ENCODE measurements around the gene ARHGAP44. TPM values are rescaled to one million over a fixed set of nuclear protein-coding genes. Genes with fewer than 3 reads are reported as not detected.

Gene ARHGAP44
- total and polyA plus RNA-seq, 4 donors = 7.4 to 26.2 (median 24.3) TPM

- no peaks in the 10 kb centered on the region for H3K9me3 ChIP-seq (ENCODE audit: control insufficient read depth, insufficient read depth, low read length)
- H3K4me3 ChIP-seq (ENCODE audit: low read depth, low read length) = no peak overlapping the region
- H3K27ac ChIP-seq (ENCODE audit: low read depth, low read length) = no peak overlapping the region
- H3K36me3 ChIP-seq (ENCODE audit: control insufficient read depth, insufficient read depth, low read length) = no peaks in the 10 kb centered on the region
- no peaks in the 10 kb centered on the region for H3K27me3 ChIP-seq (ENCODE audit: control insufficient read depth, insufficient read depth, low read length)
- no peaks in the 10 kb centered on the region for H3K4me1 ChIP-seq (ENCODE audit: control insufficient read depth, insufficient read depth, low read length)
- DNase-seq (ENCODE audit: low read depth in 4 of 6, low spot score in 6 of 6) = no peak
- WGBS (ENCODE audit: insufficient coverage) = 92% methylated on average over 3 of the region's 5 CpGs
Measured at GRCh38 chr17:12909046-12909445, 119.7 kb downstream of the ARHGAP44 start.

- Histone ChIP-seq H3K36me3 (ENCODE audit: control insufficient read depth, insufficient read depth, low read length) (no peaks in the 10 kb centered on the region), H3K9me3 (ENCODE audit: control insufficient read depth, insufficient read depth, low read length) (no peaks in the 10 kb centered on the region), H3K27ac (ENCODE audit: low read depth, low read length) (no peak overlapping the region), H3K4me1 (ENCODE audit: control insufficient read depth, insufficient read depth, low read length) (no peaks in the 10 kb centered on the region), H3K27me3 (ENCODE audit: control insufficient read depth, insufficient read depth, low read length) (no peaks in the 10 kb centered on the region), H3K4me3 (ENCODE audit: low read depth, low read length) (no peak overlapping the region)
- DNase-seq (ENCODE audit: low read depth in 4 of 6, low spot score in 6 of 6) = no peak
- WGBS (ENCODE audit: insufficient coverage) = no CpG with 5 or more reads among the region's 1 CpG
Measured at GRCh38 chr17:12909511-12909910, 120.2 kb downstream of the ARHGAP44 start.

- no peaks in the 10 kb centered on the region for H3K27me3 ChIP-seq (ENCODE audit: control insufficient read depth, insufficient read depth, low read length)
- no peaks in the 10 kb centered on the region for H3K4me1 ChIP-seq (ENCODE audit: control insufficient read depth, insufficient read depth, low read length)
- no CpG with 5 or more reads among the region's 4 CpGs for WGBS (ENCODE audit: insufficient coverage)
- H3K27ac ChIP-seq (ENCODE audit: low read depth, low read length) = no peak overlapping the region
- H3K4me3 ChIP-seq (ENCODE audit: low read depth, low read length) = no peak overlapping the region
- no peaks in the 10 kb centered on the region for H3K9me3 ChIP-seq (ENCODE audit: control insufficient read depth, insufficient read depth, low read length)
- DNase-seq (ENCODE audit: low read depth in 4 of 6, low spot score in 6 of 6) = peak in 2 of 6 donors; percentile 22 to 89
- peaks cover 5% of the 10 kb centered on the region for H3K36me3 ChIP-seq (ENCODE audit: control insufficient read depth, insufficient read depth, low read length)
Measured at GRCh38 chr17:12911239-12911638, 121.9 kb downstream of the ARHGAP44 start.

- Histone ChIP-seq H3K27me3 (ENCODE audit: control insufficient read depth, insufficient read depth, low read length) (no peaks in the 10 kb centered on the region), H3K36me3 (ENCODE audit: control insufficient read depth, insufficient read depth, low read length) (peaks cover 15% of the 10 kb centered on the region), H3K4me1 (ENCODE audit: control insufficient read depth, insufficient read depth, low read length) (no peaks in the 10 kb centered on the region), H3K27ac (ENCODE audit: low read depth, low read length) (no peak overlapping the region), H3K9me3 (ENCODE audit: control insufficient read depth, insufficient read depth, low read length) (no peaks in the 10 kb centered on the region), H3K4me3 (ENCODE audit: low read depth, low read length) (no peak overlapping the region)
- DNase-seq (ENCODE audit: low read depth in 4 of 6, low spot score in 6 of 6) = no peak
- 98% methylated on average over 5 of the region's 7 CpGs for WGBS (ENCODE audit: insufficient coverage)
Measured at GRCh38 chr17:12917399-12917798, 128.1 kb downstream of the ARHGAP44 start.

GRCh38 chr17:12918142-12918541, 128.8 kb downstream of the ARHGAP44 start:
- no peaks in the 10 kb centered on the region for H3K9me3 ChIP-seq (ENCODE audit: control insufficient read depth, insufficient read depth, low read length)
- H3K4me3 ChIP-seq (ENCODE audit: low read depth, low read length) = no peak overlapping the region
- no peaks in the 10 kb centered on the region for H3K4me1 ChIP-seq (ENCODE audit: control insufficient read depth, insufficient read depth, low read length)
- no peak overlapping the region for H3K27ac ChIP-seq (ENCODE audit: low read depth, low read length)
- no peaks in the 10 kb centered on the region for H3K27me3 ChIP-seq (ENCODE audit: control insufficient read depth, insufficient read depth, low read length)
- H3K36me3 ChIP-seq (ENCODE audit: control insufficient read depth, insufficient read depth, low read length) = peaks cover 15% of the 10 kb centered on the region
- peak in 1 of 6 donors; percentile 83 for DNase-seq (ENCODE audit: low read depth in 4 of 6, low spot score in 6 of 6)
- WGBS (ENCODE audit: insufficient coverage) = 96% methylated on average over 6 of the region's 10 CpGs

GRCh38 chr17:12922120-12922519, 132.8 kb downstream of the ARHGAP44 start:
- Histone ChIP-seq H3K9me3 (ENCODE audit: control insufficient read depth, insufficient read depth, low read length) (no peaks in the 10 kb centered on the region), H3K4me3 (ENCODE audit: low read depth, low read length) (no peak overlapping the region), H3K27ac (ENCODE audit: low read depth, low read length) (no peak overlapping the region), H3K36me3 (ENCODE audit: control insufficient read depth, insufficient read depth, low read length) (peaks cover 6% of the 10 kb centered on the region), H3K4me1 (ENCODE audit: control insufficient read depth, insufficient read depth, low read length) (no peaks in the 10 kb centered on the region), H3K27me3 (ENCODE audit: control insufficient read depth, insufficient read depth, low read length) (no peaks in the 10 kb centered on the region)
- DNase-seq (ENCODE audit: low read depth in 4 of 6, low spot score in 6 of 6) = no peak
- WGBS (ENCODE audit: insufficient coverage) = 80% methylated on average over 4 of the region's 4 CpGs

- H3K36me3 ChIP-seq (ENCODE audit: control insufficient read depth, insufficient read depth, low read length) = no peaks in the 10 kb centered on the region
- no peaks in the 10 kb centered on the region for H3K27me3 ChIP-seq (ENCODE audit: control insufficient read depth, insufficient read depth, low read length)
- no CpG with 5 or more reads among the region's 2 CpGs for WGBS (ENCODE audit: insufficient coverage)
- H3K4me3 ChIP-seq (ENCODE audit: low read depth, low read length) = no peak overlapping the region
- DNase-seq (ENCODE audit: low read depth in 4 of 6, low spot score in 6 of 6) = no peak
- H3K4me1 ChIP-seq (ENCODE audit: control insufficient read depth, insufficient read depth, low read length) = no peaks in the 10 kb centered on the region
- H3K9me3 ChIP-seq (ENCODE audit: control insufficient read depth, insufficient read depth, low read length) = no peaks in the 10 kb centered on the region
- no peak overlapping the region for H3K27ac ChIP-seq (ENCODE audit: low read depth, low read length)
Measured at GRCh38 chr17:12924614-12925013, 135.3 kb downstream of the ARHGAP44 start.

GRCh38 chr17:12927001-12927400, 137.7 kb downstream of the ARHGAP44 start:
- no peaks in the 10 kb centered on the region for H3K27me3 ChIP-seq (ENCODE audit: control insufficient read depth, insufficient read depth, low read length)
- DNase-seq (ENCODE audit: low read depth in 4 of 6, low spot score in 6 of 6) = no peak
- no peaks in the 10 kb centered on the region for H3K4me1 ChIP-seq (ENCODE audit: control insufficient read depth, insufficient read depth, low read length)
- no peak overlapping the region for H3K27ac ChIP-seq (ENCODE audit: low read depth, low read length)
- WGBS (ENCODE audit: insufficient coverage) = no CpG with 5 or more reads among the region's 1 CpG
- H3K4me3 ChIP-seq (ENCODE audit: low read depth, low read length) = no peak overlapping the region
- H3K36me3 ChIP-seq (ENCODE audit: control insufficient read depth, insufficient read depth, low read length) = no peaks in the 10 kb centered on the region
- no peaks in the 10 kb centered on the region for H3K9me3 ChIP-seq (ENCODE audit: control insufficient read depth, insufficient read depth, low read length)

- H3K36me3 ChIP-seq (ENCODE audit: control insufficient read depth, insufficient read depth, low read length) = no peaks in the 10 kb centered on the region
- no CpG with 5 or more reads among the region's 5 CpGs for WGBS (ENCODE audit: insufficient coverage)
- H3K27ac ChIP-seq (ENCODE audit: low read depth, low read length) = no peak overlapping the region
- H3K9me3 ChIP-seq (ENCODE audit: control insufficient read depth, insufficient read depth, low read length) = no peaks in the 10 kb centered on the region
- no peaks in the 10 kb centered on the region for H3K4me1 ChIP-seq (ENCODE audit: control insufficient read depth, insufficient read depth, low read length)
- H3K27me3 ChIP-seq (ENCODE audit: control insufficient read depth, insufficient read depth, low read length) = no peaks in the 10 kb centered on the region
- no peak overlapping the region for H3K4me3 ChIP-seq (ENCODE audit: low read depth, low read length)
- DNase-seq (ENCODE audit: low read depth in 4 of 6, low spot score in 6 of 6) = peak in 2 of 6 donors; percentile 8 to 23
Measured at GRCh38 chr17:12927541-12928425, 138.5 kb downstream of the ARHGAP44 start.

GRCh38 chr17:12928736-12929135, 139.4 kb downstream of the ARHGAP44 start:
- Histone ChIP-seq H3K27me3 (ENCODE audit: control insufficient read depth, insufficient read depth, low read length) (no peaks in the 10 kb centered on the region), H3K4me3 (ENCODE audit: low read depth, low read length) (no peak overlapping the region), H3K9me3 (ENCODE audit: control insufficient read depth, insufficient read depth, low read length) (no peaks in the 10 kb centered on the region), H3K4me1 (ENCODE audit: control insufficient read depth, insufficient read depth, low read length) (no peaks in the 10 kb centered on the region), H3K27ac (ENCODE audit: low read depth, low read length) (no peak overlapping the region), H3K36me3 (ENCODE audit: control insufficient read depth, insufficient read depth, low read length) (no peaks in the 10 kb centered on the region)
- no peak for DNase-seq (ENCODE audit: low read depth in 4 of 6, low spot score in 6 of 6)
- 40% methylated on average over 1 of the region's 2 CpGs for WGBS (ENCODE audit: insufficient coverage)

Data from spinal cord (tissue), 10 donors.